Endodermal cell (in vitro differentiated cells): ENCODE measurements around the gene EEPD1. TPM values are rescaled to one million over a fixed set of nuclear protein-coding genes. Genes with fewer than 3 reads are reported as not detected.

Experiments
- DNase-seq: peaks from one replicate; pipeline ENCODE4 v3.0.0-alpha.2; 2017
- H3K27ac ChIP-seq: 2 replicates; pipeline ENCODE4 v1.5.1; 2013; ENCODE audit warnings: mild to moderate bottlenecking, low read depth, low read length, moderate library complexity
- H3K27me3 ChIP-seq: 2 replicates; pipeline ENCODE4 v1.6.1; 2013; ENCODE audit warnings: mild to moderate bottlenecking, low read length, moderate library complexity; ENCODE audit not compliant: insufficient read depth, control insufficient read depth, poor library complexity, severe bottlenecking
- H3K36me3 ChIP-seq: 2 replicates; pipeline ENCODE4 v1.7.0; 2013; ENCODE audit warnings: mild to moderate bottlenecking, low read length, moderate library complexity; ENCODE audit not compliant: control insufficient read depth, insufficient read depth
- H3K4me1 ChIP-seq: one replicate; pipeline ENCODE4 v1.7.0; 2013; ENCODE audit warnings: low read length; ENCODE audit not compliant: control insufficient read depth, insufficient read depth
- H3K4me3 ChIP-seq: 2 replicates; pipeline ENCODE4 v1.5.1; 2013; ENCODE audit warnings: mild to moderate bottlenecking, low read length, moderate library complexity
- H3K9ac ChIP-seq: 2 replicates; pipeline ENCODE4 v1.6.1; 2013; ENCODE audit warnings: mild to moderate bottlenecking, low read length, moderate library complexity; ENCODE audit not compliant: poor library complexity, severe bottlenecking; ENCODE audit errors: extremely low read depth
- H3K9me3 ChIP-seq: 2 replicates; pipeline ENCODE4 v1.6.1; 2013; ENCODE audit warnings: mild to moderate bottlenecking, low read length, moderate library complexity; ENCODE audit not compliant: control insufficient read depth
- H3K27ac Mint-ChIP-seq: 2 replicates; pipeline ENCODE4 v1.8.0; 2020; ENCODE audit warnings: mixed read lengths
- H3K27me3 Mint-ChIP-seq: 2 replicates; pipeline ENCODE4 v1.8.0; 2021; ENCODE audit warnings: mild to moderate bottlenecking, mixed read lengths; ENCODE audit not compliant: insufficient read depth
- H3K36me3 Mint-ChIP-seq: 2 replicates; pipeline ENCODE4 v1.8.0; 2020; ENCODE audit warnings: low read depth, mixed read lengths
- H3K4me1 Mint-ChIP-seq: 2 replicates; pipeline ENCODE4 v1.8.0; 2020; ENCODE audit warnings: mixed read lengths
- H3K4me3 Mint-ChIP-seq: 2 replicates; pipeline ENCODE4 v1.8.0; 2020; ENCODE audit warnings: mild to moderate bottlenecking, moderate library complexity, mixed read lengths
- H3K9me3 Mint-ChIP-seq: 2 replicates; pipeline ENCODE4 v1.8.0; 2020; ENCODE audit warnings: mild to moderate bottlenecking, mixed read lengths
- WGBS, 2 experiments: methylation state at CpG; one replicate each; pipeline versions ENCODE4 v1.1.5 to v1.1.7; 2013; ENCODE audit warnings: missing lambda C conversion rate in 2 of 2, mixed read lengths in 1 of 2; ENCODE audit not compliant: insufficient coverage in 1 of 2, insufficient read length in 1 of 2; 5-methylcytosine and 5-hydroxymethylcytosine counted together
- total RNA-seq, 2 donors: library from RNA; stranded (reverse); fragmentation: NEBNext Ultra II Directional in 1 of 2; extraction: Animal tissue kit (Norgen Biotek cat#: 25700) in 1 of 2; gene quantifications; 2 replicates in 1 of 2; 3 replicates in 1 of 2; pipeline ENCODE4 v1.2.1, GENCODE V29; 2021
- TF ChIP-seq, protein P1 (sequence below): fragments of 200-600 bp; sonication (generic); conservative IDR thresholded peaks from 2 replicates; pipeline ENCODE4 v1.5.0; 2021; ENCODE audit warnings: antibody characterized with exemption, mild to moderate bottlenecking

The EEPD1 gene
- total RNA-seq, 2 donors from 2014 or later = 9.7 to 11.4 TPM

- Mint-ChIP-seq H3K9me3 (no peaks in the 10 kb centered on the region), H3K27ac (no peak overlapping the region), H3K27me3 (peaks cover 32% of the 10 kb centered on the region), H3K4me1 (peaks cover 9% of the 10 kb centered on the region), H3K36me3 (no peaks in the 10 kb centered on the region), H3K4me3 (no peak overlapping the region)
- Histone ChIP-seq H3K4me3 (no peak overlapping the region), H3K4me1 (no peaks in the 10 kb centered on the region), H3K9me3 (no peaks in the 10 kb centered on the region), H3K36me3 (no peaks in the 10 kb centered on the region), H3K9ac (no peak overlapping the region), H3K27ac (no peak overlapping the region), H3K27me3 (no peaks in the 10 kb centered on the region)
- no peak for DNase-seq
- TF ChIP-seq, protein P1, sequence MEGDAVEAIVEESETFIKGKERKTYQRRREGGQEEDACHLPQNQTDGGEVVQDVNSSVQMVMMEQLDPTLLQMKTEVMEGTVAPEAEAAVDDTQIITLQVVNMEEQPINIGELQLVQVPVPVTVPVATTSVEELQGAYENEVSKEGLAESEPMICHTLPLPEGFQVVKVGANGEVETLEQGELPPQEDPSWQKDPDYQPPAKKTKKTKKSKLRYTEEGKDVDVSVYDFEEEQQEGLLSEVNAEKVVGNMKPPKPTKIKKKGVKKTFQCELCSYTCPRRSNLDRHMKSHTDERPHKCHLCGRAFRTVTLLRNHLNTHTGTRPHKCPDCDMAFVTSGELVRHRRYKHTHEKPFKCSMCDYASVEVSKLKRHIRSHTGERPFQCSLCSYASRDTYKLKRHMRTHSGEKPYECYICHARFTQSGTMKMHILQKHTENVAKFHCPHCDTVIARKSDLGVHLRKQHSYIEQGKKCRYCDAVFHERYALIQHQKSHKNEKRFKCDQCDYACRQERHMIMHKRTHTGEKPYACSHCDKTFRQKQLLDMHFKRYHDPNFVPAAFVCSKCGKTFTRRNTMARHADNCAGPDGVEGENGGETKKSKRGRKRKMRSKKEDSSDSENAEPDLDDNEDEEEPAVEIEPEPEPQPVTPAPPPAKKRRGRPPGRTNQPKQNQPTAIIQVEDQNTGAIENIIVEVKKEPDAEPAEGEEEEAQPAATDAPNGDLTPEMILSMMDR = no peak
- 87 to 100% methylated on average over 3 to 4 of the region's 4 CpGs for WGBS, 2 experiments
Measured at GRCh38 chr7:36107926-36108631, 45.0 kb upstream of the EEPD1 start.

DNA sequence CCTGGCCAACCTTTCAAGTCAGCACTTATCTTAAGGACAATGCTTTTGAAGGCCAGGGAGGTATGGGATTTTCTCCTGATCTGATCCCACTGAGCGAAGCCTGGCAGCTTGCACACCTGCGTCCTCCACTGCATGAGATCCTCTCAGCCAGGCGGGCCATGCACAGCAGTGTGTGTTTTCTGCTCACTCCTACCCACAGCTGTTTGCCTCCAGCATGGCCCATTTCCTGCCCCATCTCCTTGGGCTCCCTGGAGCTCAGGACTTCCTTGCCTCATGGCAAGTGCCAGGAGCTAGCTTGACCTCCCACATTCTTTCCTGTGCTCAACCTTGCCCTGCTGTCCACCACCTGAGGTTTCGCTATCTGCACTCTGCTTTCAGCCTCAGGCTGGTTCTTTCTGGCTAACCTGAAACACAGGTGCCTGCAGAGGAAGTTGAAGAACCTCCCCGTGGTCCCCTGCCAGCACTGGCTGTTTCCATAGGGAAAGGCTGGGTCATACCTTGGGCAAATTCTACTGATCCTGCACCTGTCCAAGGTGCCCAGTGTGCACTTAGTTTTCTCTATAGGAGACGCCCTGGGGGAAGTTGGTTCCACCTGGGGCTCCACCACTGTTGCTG, 43.9 kb upstream of the EEPD1 start:
- H3K36me3 ChIP-seq = no peaks in the 10 kb centered on the region
- H3K9me3 ChIP-seq = no peaks in the 10 kb centered on the region
- Mint-ChIP-seq H3K27me3 (peaks cover 38% of the 10 kb centered on the region), H3K27ac (no peak overlapping the region), H3K9me3 (no peaks in the 10 kb centered on the region), H3K4me3 (no peak overlapping the region), H3K36me3 (no peaks in the 10 kb centered on the region), H3K4me1 (peaks cover 10% of the 10 kb centered on the region)
- no peak overlapping the region for H3K9ac ChIP-seq
- no peak overlapping the region for H3K27ac ChIP-seq
- H3K27me3 ChIP-seq = no peaks in the 10 kb centered on the region
- no peaks in the 10 kb centered on the region for H3K4me1 ChIP-seq
- H3K4me3 ChIP-seq = no peak overlapping the region
- TF ChIP-seq, protein P1 = no peak
- DNase-seq = no peak
- 69 to 78% methylated on average over 5 to 6 of the region's 6 CpGs for WGBS, 2 experiments

DNA sequence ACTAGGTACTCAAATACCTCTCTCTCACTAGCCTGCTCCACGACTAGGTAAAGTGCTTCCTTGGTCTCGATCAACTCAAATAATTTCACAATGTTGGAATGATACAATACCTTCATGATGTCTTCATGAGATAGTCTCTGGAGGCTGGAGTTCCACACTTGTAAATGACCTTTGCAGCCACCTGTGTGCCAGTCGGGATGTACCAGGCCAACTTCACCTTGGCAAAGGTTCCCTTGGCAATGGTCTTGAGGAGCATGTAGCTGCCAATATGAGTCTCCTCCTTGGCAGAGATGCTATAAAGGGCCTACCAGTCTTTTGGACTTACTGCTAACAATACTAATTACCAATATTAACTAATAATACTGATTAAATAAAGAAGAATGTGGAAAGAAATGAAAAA, 42.5 kb upstream of the EEPD1 start:
- H3K36me3 Mint-ChIP-seq = no peaks in the 10 kb centered on the region
- WGBS, 2 experiments = 89 to 93% methylated on average over 3 of the region's 3 CpGs

More for the DNA sequence above, 42.5 kb upstream of the EEPD1 start:
- no peaks in the 10 kb centered on the region for H3K4me1 ChIP-seq
- no peaks in the 10 kb centered on the region for H3K27me3 ChIP-seq
- Mint-ChIP-seq H3K9me3 (no peaks in the 10 kb centered on the region), H3K27ac (no peak overlapping the region), H3K4me3 (no peak overlapping the region), H3K27me3 (peaks cover 53% of the 10 kb centered on the region), H3K4me1 (peaks cover 10% of the 10 kb centered on the region)
- TF ChIP-seq, protein P1 = no peak
- no peak for DNase-seq
- no peak overlapping the region for H3K4me3 ChIP-seq
- no peak overlapping the region for H3K27ac ChIP-seq
- H3K9ac ChIP-seq = no peak overlapping the region
- no peaks in the 10 kb centered on the region for H3K36me3 ChIP-seq
- no peaks in the 10 kb centered on the region for H3K9me3 ChIP-seq
